Activated CD4-positive, alpha-beta T cell treated with anti-CD3 and anti-CD28 coated beads for 1 hour (primary cell): Measurements from ENCODE around the gene NAA10.

Experiments used
- DNase-seq: peaks from one replicate; pipeline ENCODE4 v3.0.0-alpha.2; 2020

NAA10 gene

DNA sequence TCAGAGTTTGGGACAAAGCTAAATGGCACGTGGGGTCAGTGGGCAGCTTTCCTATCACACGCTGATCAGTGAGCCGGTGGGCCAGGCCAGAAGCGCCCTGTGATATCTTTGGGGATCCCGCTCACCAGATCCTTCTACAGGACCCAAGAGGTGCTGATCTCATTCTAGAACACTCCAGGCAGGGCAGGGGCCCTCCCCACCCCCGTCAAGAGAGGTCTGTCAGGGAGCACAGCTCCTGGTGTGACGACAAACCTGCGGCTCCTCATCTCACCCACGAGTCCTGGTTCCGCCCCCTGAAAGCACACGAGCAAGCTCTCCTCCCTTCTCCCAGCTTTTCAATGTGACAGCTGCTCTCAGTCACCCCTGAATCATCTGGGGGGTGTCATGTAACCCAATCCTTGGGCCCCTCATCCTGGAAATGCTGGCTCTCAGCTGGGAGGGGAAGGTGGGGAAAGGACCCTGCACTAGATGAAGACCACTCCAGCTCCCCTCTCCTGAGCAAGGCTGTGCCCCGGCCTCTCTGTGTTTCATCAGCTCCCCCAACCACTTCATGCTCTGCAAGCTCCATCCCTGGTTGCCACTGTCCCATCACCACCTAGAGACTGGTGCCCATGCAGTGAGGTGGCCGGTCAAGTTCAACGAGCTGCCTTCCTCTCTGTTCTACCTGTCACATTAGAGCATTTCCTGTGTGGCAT lies 32.2 kb upstream of the NAA10 start:
- DNase-seq = no peak

DNA sequence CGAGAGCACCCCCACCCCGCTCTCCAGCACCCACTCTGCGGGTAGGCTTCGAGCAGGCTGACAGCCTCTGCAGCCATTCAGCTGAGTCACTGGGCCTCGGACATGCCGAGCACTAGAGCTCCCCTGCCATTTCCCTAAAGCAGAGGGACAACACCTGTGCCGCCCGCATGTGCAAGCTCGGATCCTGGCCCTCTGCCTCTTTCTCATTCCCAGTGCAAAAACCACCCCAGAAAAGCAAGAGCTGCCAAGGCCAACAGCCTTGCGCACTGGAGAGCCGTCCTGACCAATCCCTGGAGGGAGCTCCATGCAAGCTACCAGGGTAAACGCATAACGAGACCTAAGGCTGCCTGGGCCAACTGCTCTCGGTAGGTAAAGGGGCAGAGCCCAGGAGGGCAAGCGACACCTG lies 31.4 kb upstream of the NAA10 start:
- no peak for DNase-seq

- no peak for DNase-seq
These were observed 30.6 kb upstream of the NAA10 start for GRCh38 chrX:153965406-153965805.

GRCh38 chrX:153964105-153964504 lies 29.3 kb upstream of the NAA10 start:
- no peak for DNase-seq

DNA sequence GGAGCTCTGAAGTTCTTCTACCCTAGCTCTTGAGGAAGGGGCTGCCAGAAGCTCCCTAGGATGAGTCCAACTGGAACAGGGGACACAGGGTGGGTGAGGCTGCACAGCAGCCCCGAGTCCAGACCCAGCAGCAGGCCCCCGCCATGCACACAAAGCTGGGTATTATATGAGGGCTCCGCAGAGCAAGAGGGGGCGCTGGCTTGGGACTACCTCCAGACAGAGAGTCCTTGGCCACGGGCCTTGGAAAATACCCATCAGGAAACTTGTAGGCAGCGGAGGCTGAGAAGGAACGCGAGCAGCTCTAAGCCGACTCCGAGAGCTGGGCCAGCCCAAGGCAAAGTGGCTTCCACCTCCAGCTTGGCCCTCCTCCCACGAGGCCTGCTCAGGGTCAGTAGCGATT lies 28.7 kb upstream of the NAA10 start:
- DNase-seq = no peak

DNA sequence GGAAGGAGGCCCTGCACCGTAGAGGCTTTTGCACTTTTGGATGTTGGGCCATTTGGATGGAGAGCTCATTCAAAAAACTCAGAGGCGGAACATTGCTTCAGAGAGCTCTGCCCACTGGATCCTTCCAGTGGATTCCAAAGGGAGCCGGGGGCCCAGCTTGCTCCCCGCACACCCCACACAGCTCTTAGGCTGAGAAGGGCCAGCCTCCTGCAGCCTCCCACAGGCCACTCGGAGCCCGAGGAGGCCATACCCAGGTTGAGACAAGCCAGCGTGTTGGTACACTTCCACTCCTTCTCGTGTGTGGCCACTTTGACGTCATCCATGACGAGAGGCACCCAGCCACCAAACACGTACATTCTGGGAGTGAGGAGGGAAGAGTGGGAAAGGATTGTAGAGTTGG lies 26.5 kb upstream of the NAA10 start:
- DNase-seq = no peak

DNA sequence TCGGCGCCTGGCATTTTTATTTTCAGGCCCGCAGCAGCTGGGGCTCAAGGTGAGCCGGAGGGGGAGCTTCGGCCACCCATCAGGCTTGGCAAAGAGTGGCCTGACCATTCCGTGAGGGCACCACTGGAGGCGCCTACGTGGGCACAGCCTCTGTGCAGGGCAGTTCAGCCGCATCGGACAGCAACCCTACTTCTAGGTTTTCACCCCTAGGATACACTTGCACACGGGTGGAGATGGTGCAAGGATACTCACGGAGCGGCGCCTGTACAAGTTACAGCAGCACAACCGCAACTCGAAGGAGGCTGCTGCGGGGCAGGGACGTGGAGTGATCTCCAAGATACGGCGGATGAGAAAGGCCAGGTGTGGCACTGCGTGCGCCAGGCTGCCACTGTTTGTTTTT lies 25.9 kb upstream of the NAA10 start:
- no peak for DNase-seq

DNA sequence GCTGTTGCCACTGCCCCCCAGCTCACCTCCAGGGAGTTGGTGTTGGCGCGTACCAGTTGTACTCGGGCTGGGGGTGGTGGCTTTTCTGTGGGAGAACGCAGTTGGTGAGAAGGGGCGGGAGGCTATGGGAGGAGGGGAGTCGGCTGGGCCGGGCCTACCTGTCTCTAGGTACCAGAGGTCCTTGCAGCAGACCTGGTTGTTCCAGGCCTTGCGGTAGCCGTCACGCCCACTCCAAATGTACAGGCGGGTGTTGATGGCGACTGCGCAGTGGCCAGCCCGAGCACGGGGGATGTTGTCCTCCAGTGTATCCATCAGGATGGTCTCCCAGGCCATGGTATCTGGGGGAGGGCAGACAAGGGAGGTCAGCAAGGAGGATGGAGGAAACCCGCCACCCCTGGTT lies 25.2 kb upstream of the NAA10 start:
- DNase-seq = no peak

DNA sequence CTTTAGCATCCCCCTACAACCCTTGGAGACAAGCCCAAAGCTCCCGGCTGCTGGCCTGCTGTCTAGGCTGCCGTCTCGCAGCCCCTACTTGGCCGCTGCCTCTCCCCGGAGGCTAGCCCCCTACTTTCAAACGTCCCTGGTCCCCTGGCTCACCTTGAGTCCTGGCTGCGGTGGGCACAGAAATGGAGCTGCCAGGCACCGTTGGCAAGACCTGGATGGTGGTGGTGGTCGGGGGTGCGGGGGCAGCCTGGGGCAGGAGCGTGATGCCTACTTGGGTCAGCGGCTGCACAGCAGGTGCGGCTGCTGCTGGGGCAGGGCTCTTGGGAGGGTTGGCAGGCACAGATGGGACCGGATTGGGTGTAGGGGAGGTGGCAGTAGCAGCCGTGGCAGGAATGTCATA lies 24.8 kb upstream of the NAA10 start:
- no peak for DNase-seq

DNA sequence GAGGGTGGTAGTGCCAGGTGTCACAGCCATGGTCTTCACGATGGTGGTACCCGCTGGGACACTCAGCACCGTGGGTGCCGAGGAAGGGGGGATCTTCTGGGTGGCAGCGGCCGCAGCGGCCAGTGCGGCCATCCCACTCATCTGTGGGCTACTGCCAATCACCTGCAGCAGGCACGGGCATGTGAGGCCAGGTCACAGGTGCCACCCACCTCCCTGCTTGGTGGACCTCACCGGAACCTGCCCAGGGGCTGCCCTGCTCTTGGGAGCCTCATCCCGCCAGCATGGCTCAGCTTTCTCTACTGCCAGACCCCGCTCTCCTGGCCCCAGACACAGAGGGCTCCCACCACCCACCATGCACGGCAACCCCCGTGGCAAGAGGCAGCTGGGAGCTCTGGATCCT lies 23.8 kb upstream of the NAA10 start:
- DNase-seq = no peak

DNA sequence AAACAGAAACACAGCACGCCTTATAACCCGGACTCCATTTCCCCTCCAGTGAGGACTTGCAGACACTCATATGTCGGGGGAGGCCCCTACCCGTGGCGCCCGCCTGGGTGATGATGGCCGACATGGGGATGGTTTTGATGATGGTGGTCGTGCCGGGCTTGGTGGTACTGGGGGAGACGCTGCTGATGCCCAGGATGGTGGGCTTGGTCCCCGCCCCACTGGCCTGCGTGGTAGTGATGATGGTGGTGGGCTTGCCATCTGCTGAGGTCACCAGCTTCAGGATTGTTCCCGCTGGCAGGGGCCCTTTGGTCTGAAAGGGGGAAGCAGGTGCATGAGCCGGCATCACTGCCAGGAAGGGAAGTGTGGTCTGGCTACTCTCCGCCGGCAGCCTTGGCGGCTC lies 22.4 kb upstream of the NAA10 start:
- DNase-seq = no peak

GRCh38 chrX:153956044-153956907 lies 21.4 kb upstream of the NAA10 start:
- DNase-seq = no peak

DNA sequence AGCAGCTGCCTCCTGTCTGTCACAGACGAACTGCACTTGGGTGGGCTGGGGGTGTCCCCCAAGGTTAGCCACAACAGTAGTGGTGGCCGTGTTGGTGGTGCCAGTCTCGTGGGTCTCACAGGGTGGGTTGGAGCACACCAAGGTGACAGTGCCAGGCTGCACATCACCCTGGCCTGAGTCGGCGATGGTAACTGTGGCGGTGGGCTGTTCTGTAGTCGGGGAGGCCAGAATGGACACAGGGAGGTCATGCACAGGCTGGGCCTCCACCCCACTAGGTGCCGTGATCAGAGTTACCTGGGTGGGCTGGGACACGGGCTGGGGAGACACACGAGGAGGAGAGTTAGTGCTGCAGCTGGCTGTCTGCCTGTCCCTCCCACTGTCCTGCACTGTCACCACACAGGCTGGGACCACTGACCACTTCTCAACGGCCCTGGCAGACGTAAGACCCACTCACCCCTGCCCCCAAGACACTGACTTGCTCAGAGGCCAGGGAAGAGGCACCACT lies 20.4 kb upstream of the NAA10 start:
- DNase-seq = no peak

- DNase-seq = no peak
These were observed 19.9 kb upstream of the NAA10 start for GRCh38 chrX:153954558-153955227.

- no peak for DNase-seq
These were observed 19.2 kb upstream of the NAA10 start for GRCh38 chrX:153953892-153954557.

DNA sequence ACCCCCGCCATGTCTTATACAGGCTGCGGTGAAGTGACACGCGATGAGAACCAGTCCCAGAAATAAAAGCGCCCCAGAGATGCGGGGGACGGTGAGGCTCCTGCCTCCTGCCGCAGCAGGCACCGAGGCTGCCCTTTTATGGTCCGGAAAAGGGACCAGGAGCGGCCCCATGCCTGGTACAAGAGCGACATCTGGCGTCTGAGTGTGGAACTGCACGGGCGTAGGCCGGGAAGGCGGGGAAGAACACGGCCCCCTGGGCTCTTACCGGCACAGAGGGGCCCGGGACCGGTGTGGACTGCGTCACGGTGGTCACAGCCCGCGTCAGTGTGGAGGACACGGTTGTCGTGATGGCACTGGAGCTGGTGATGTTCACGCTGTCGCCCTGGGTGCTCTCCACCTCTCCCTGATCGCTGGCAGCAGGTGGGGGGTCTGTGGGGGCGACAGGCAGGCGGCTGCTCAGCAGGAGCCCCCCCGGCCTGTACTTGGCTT lies 18.5 kb upstream of the NAA10 start:
- peak; percentile 63 for DNase-seq

- no peak for DNase-seq
These were observed 17.7 kb upstream of the NAA10 start for GRCh38 chrX:153952373-153953026.

DNA sequence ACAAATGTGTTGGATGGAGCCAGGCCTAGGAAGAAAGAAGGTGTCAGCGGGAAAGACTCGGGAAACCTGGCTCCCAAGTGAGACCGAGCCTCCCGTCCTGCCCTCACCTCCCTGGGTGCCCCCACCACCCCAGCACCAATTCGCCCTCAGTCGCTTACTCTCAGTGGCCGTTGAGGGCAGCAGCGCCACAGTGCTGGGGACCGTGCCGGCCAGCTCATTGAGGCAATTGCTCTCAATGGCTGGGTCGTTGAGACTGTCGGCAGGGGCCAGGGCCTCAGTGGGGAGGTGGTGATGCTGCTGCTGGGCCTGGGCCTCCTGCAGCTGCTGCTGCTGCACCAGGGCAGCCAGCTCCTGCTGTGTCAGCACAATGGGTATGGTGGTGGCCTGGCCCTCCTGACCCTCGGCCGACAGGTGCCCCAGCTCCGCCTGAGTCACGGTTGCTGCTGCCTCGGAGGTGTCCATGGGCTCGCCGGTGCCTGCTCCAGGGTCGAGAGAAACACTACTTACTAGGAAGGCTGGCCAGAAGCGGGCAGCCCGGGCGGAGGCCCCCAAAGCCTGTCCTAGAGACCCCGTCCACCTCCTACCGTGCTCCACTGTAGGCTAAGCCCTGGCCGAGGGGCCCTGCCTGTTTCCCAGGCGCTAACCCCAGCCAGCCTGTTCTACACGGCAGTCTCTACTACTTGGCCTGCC lies 17.0 kb upstream of the NAA10 start:
- no peak for DNase-seq

- DNase-seq = no peak
These were observed 15.3 kb upstream of the NAA10 start for GRCh38 chrX:153950127-153950526.

DNA sequence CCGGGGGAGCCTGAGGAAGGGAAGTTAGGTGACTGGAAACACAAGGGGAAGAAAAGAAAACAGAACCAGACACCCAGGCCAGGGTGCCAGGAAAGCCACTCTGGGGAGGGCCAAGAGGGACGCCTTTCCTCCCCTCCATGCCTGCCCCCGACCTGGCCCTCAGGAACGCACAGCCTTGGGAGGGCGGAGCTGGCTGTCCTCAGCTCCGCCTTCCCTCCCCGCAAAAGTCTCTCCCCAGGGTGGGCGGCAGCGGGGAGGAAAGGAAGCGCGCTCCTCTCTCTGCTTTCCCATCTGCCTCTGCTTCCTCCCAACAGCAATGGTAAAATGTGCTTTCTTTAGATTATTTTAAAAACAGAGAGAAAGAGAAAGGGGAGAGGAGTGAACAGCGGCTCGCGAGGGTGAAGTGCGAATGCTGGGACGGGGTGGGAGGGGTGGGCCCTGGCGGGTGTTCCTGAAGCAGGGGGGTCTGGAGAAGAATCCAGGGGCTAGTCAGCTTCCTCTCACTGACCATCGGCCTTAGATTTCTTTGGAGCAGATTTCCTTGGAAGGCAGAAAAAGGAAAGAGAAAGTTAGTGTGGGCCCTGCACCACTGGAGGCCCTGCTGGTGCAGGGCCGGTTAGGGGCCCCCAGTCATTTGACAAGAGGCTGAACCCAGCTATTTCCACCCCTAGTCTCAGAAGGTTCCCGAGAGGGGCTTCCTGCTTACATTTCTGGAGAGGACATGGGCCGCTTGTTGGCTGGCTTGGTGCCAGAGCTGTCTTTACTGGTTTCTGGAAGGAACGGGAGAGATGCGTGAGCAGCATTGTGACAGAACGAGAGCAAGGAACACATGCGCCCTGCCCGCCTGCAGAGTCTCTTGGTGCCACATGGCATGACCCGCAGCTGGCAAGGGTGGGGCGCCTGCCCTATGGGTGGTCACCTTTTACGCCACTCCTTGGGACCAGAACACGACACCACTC lies 14.3 kb upstream of the NAA10 start:
- no peak for DNase-seq
